ENCODE measurements around the gene TOB2.

DNA sequence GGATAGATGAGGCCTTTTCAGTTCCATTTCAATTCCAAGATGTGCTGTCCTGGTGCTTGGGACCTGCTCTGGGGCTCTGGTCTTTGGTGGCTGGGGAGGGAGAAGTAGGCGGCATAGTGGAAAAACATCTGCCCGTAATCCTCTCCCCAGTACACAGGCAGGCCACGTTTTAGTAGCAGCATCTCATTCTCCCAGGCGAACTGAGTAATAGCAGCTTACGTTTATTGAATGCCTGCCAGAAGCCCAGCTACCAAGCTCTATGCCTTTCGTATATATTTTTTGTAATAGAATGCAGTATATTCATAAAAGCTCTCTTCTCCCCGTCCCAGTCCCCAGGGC is 33.8 kb upstream of the TOB2 start:
- TF ChIP-seq POLR2AphosphoS5 (IDR thresholded peaks at IDR 0.05; ENCODE audit: low read depth, low read length) (no peak), POLR2A (IDR thresholded peaks at IDR 0.05; ENCODE audit: low read depth, low read length) (no peak)
